GM18867 (cell line): ENCODE data around the gene PLCXD1.
"Not testable (repeated sequence)": the region's sequence is repeated elsewhere in the genome, so short reads cannot be mapped to it uniquely, and the experiment has no call there.

ENCODE experiments used
- ATAC-seq: cut with Tn5 transposase; IDR thresholded peaks from one replicate; pipeline ENCODE4 v1.9.1; 2021; ENCODE audit warnings: mild to moderate bottlenecking, moderate library complexity; ENCODE audit not compliant: unreplicated experiment

Gene PLCXD1

GRCh38 chrX:291411-291901, 10.3 kb downstream of the PLCXD1 start:
- ATAC-seq, result no peak

- ATAC-seq, result no peak
Measured at GRCh38 chrX:292900-293897, 12.0 kb downstream of the PLCXD1 start.

DNA sequence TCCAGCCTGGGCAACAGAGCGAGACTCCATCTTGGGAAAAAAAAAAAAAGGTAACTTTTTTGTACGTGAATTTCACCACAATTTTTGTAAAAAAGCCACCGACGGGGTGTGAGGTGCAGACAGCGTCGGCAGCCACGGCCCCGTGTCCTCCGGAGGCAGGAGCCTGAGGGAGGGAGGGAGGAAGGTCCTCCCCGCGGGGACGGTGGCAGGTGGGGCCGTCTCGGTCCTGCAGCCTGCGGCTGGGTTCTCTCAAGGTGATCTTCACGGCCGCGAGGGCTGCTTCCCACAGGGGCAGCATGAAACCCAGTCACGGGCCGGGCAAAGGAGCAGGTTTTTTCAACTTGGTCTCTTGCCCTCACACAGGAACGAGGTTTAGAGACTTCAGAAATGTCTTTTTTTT, 14.0 kb downstream of the PLCXD1 start:
- ATAC-seq, result no peak

- ATAC-seq, result no peak
Measured at GRCh38 chrX:298993-299392, 17.8 kb downstream of the PLCXD1 start.

GRCh38 chrX:300334-300733, 19.2 kb downstream of the PLCXD1 start:
- no peak for ATAC-seq

DNA sequence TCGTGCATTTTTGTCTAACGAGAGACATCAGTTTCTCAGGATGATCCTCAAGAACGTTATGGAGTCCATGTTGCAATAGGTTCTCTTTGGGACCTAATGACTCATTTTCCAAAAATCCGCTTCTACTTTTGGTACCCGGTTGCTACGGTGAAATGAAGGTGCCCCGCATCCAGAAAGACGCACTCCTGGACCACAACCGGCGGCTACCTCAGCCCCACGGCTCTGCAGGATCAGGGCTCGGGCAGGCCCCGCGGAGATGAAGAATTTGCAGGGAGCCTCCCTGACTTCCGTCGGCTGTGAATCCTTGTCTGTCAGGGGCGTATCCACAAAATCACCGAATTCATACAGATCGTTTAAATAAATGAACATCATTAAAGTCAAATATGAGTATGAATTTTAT, 21.8 kb downstream of the PLCXD1 start:
- ATAC-seq, result no peak

DNA sequence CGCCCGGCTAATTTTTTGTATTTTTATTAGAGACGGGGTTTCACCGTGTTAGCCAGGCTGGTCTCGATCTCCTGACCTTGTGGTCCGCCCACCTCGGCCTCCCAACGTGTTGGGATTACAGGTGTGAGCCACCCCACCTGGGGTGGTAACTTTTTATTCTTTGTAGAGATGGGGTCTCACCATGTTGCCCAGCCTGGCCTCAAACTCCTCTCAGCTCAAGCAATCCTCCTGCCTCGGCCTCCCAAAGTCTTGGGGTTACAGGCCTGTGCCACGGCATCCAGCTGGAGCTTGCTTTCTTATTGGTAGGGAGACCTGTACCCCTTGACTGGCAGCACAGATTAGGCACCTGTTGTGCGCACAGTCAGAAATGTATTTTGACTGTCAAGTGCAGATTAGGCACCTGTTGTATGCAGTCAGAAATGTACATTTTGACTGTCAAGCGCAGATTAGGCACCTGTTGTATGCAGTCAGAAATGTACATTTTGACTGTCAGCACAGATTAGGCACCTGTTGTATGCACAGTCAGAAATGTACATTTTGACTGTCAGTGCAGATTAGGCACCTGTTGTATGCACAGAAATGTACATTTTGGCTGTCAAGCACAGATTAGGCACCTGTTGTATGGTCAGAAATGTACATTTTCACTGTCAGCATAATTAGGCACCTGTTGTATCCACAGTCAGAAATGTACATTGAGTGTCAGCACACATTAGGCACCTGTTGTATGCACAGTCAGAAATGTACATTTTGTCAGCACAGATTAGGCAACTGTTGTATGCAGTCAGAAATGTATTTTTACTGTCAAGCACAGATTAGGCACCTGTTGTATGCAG, 24.8 kb downstream of the PLCXD1 start:
- ATAC-seq, result not testable (repeated sequence)

DNA sequence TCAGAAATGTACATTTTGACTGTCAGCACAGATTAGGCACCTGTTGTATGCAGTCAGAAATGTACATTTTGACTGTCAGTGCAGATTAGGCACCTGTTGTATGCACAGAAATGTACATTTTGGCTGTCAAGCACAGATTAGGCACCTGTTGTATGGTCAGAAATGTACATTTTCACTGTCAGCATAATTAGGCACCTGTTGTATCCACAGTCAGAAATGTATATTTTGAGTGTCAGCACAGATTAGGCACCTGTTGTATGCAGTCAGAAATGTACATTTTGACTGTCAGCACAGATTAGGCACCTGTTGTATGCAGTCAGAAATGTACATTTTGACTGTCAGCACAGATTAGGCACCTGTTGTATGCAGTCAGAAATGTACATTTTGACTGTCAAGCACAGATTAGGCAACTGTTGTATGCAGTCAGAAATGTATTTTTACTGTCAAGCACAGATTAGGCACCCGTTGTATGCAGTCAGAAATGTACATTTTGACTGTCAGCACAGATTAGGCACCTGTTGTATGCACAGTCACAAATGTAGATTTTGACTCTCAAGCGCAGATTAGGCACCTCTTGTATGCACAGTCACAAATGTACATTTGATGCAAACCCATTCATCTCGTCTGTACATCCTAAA, 25.6 kb downstream of the PLCXD1 start:
- ATAC-seq, result not testable (repeated sequence)

- no peak for ATAC-seq
Measured at GRCh38 chrX:307261-308111, 26.3 kb downstream of the PLCXD1 start.

DNA sequence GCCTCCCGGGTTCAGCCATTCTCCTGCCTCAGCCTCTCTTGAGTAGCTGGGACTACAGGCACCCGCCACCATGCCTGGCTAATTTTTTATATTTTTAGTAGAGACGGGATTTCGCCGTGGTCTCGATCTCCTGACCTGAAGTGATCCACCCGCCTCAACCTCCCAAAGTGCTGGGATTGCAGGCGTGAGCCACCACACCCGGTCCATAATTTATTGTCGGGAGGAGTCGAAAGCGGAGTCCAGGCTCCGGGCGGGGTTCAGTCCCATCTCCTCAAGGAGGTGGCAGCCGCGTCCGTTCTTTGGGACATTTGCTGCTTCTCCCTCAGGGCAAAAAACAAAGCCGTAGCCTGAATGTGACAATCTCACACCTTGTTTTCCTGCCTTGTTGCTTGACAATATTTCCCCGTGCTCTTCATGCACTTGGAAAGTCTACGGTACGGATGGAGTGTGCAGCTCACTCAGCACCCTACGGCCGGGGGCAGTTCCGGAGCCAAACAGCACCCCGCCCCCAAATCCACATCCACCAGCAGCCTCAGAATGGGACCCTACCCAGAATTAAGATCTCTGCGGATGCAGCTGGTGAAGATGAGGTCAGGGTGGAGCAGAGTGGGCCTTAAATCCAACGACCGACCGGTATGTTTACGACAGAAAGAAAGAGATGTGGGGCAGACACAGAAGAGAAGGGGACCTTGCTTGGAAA, 27.8 kb downstream of the PLCXD1 start:
- no peak for ATAC-seq

- ATAC-seq, result no peak
Measured at GRCh38 chrX:310621-311155, 29.5 kb downstream of the PLCXD1 start.

DNA sequence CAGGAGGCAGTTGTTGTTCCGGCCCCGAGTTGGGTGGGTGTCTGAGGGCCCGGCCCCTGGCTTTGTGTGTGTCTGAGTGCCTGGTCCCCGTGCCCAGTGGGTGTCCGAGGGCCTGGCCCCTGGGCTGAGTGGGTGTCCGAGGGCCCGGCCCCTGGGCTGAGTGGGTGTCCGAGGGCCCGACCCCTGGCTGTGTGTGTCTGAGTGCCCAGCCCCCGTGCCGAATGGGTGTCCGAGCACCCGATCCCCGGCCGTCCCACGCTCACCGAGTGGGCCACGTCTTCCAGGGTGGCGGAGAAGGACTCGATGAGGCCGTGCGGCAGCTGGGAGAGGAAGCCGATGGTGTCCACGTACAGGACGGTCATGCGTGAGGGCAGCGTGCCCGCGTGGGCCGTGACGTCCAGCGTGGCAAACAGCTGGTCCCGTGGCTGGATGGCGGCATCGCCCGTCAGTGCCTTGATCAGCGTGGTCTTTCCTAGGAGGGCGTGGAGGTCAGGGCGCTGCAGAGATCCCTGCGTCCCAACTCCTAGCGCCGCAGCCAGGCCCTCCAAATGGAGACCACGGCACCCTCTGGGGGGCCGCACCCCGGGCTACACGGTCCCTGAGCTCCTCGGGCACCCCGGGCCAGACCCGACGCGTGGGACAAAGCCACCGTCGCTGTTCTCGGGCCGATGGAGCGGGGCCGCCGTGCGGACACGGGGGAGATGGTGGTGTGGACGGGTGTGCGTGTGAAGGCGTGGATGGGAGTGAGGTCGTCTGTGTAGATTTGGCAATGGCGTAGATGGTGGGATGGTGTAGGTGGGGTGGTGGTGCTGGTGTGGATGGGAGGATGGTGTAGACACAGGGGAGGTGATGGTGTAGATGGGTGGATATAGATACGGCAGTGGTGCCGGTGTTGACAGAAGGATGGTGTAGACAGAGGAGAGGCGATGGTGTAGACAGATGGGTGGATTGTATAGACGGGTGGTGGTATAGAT, 30.3 kb downstream of the PLCXD1 start:
- ATAC-seq, result no peak

- no peak for ATAC-seq
Measured at GRCh38 chrX:312621-313331, 31.6 kb downstream of the PLCXD1 start.

GRCh38 chrX:313546-313945, 32.4 kb downstream of the PLCXD1 start:
- no peak for ATAC-seq

DNA sequence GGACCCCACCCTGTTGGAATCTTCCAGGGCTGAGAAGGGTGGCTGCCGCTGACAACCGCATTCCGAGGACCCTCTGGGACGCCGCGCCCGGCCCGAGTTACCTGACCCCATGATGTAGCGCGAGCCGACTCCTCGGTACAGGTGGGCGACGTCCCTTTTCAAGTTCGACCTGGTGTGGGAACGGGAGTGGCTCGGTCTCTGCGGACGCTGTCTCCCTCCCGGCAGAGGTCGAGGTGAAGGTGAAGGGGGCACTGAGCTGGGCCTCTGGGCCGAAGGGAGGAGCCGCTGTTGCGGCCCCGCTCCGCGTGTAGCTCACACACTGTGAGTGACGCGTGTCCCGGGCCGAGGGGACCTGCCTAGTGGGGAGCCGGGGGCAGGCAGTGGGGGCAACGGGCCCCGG, 32.9 kb downstream of the PLCXD1 start:
- ATAC-seq, result no peak

- no peak for ATAC-seq
Measured at GRCh38 chrX:314781-315595, 33.8 kb downstream of the PLCXD1 start.
